ENCODE results near the gene ENPEP. TPM values are rescaled to one million over a fixed set of nuclear protein-coding genes. Genes with fewer than 3 reads are reported as not detected.

ENPEP gene
- total and polyA plus RNA-seq, 5 donors from 2014 or later, result 0.25 to 0.31 TPM; not detected in 3

DNA sequence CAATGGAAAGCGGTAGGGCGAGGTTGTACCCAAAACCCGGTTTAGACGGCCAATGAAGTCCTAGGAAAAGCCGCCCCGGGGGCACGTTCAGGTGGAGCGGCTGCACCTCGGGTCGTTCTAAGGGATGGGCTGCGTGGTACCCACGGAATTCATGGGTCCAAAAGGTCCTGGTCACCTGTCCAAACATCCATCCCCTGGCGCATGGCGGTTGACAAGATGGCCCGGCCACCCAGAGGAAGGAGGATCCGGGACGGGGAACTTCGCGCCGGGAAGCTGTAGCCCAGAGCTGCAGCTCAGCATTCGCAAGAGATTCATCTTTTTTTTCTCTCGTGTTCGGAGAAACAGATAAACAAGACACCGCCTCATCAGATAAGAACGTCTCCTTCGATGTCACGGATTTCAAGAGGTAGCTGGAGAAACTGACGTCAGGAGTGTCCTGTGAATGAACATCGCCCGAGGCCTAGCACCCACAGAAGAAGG is 136.1 kb downstream of the ENPEP start:
- Mint-ChIP-seq H3K9me3 (peaks cover 0 to 7% (median 0%) of the 10 kb centered on the region in 7 donors), H3K27me3 (peaks cover 85% of the 10 kb centered on the region), H3K27ac (no peak overlapping the region), H3K36me3 (no peaks in the 10 kb centered on the region), H3K4me1 (peaks cover 0 to 16% (median 0%) of the 10 kb centered on the region in 4 donors), H3K4me3 (no peak overlapping the region)
- no peaks in the 10 kb centered on the region for H3K36me3 ChIP-seq (ENCODE audit: control insufficient read depth, insufficient read depth, low read length)
- H3K9me3 ChIP-seq (ENCODE audit: control insufficient read depth in 2 of 2, low read length in 2 of 2), result no peaks in the 10 kb centered on the region
- DNase-seq (no peak), ATAC-seq (ENCODE audit: low read depth in 2 of 2) (no peak)
- peaks cover 47% of the 10 kb centered on the region for H3K27me3 ChIP-seq (ENCODE audit: control insufficient read depth, insufficient read depth, low read length)
- H3K27ac ChIP-seq (ENCODE audit: insufficient read depth, low read length, poor library complexity, severe bottlenecking), result no peak overlapping the region
- no peaks in the 10 kb centered on the region for H3K4me1 ChIP-seq (ENCODE audit: control insufficient read depth, insufficient read depth, low read length, poor library complexity, severe bottlenecking)
- H3K4me3 ChIP-seq (ENCODE audit: low read depth, low read length), result no peak overlapping the region

DNA sequence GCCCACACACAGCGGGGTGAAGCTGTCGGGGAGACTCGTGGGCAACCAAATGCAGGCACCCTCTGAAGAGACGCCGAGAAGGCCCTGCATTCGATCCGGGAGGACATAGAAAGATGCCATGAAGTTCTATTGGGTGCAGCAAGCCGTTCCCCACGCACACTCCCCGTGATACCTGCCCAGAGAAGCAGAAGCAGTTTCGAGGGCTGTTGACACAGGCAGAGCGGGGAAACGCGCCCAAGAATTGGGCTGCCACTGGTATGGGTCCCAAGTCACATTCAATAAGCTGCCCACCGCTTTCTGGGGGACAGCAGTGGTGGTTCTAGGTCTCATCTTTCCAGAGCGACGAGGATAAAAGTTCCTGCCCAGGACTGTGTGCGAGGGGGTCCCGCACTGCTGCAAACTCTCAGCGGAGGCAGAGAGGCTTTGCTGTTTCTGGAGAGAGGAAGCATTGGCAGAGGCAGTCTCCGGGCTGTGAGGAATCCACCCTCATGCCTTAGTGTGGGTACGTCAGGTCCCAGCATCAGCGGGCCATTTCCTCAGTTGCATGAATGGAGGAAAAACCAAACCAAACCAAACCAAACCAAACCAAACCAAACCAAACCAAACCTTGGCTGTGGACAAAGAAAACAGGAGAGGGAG is 136.8 kb downstream of the ENPEP start:
- Mint-ChIP-seq H3K27ac (peak overlapping the region in 1 of 3 donors; percentile 14), H3K27me3 (peaks cover 92% of the 10 kb centered on the region)

DNA sequence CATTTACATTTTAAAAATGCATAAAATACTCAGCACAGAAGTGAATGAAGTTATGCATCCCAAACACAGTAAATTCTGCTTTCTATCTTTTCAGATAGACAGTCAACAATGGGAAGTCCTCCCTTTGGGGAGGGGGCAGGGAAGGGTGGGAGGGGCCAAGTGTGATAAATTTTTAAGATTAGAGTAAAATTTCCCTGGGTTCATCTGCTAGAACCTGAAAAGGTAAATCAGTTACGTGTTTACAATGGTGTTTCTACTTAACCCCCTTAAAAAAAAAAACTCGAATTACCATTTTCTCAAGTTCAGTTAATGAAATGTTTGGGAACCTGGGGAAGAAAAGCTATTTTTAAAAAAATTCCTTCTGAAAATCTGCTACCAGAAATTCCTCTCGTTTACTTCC is 137.8 kb downstream of the ENPEP start:
- H3K4me3 ChIP-seq (ENCODE audit: low read depth, low read length), result no peak overlapping the region
- ATAC-seq (ENCODE audit: low read depth in 2 of 2) (no peak), DNase-seq (no peak)
- Mint-ChIP-seq H3K27ac (no peak overlapping the region), H3K36me3 (no peaks in the 10 kb centered on the region), H3K27me3 (peaks cover 92% of the 10 kb centered on the region), H3K9me3 (peaks cover 0 to 6% (median 0%) of the 10 kb centered on the region in 7 donors), H3K4me3 (no peak overlapping the region), H3K4me1 (peaks cover 0 to 29% (median 4%) of the 10 kb centered on the region in 4 donors)
- peaks cover 53% of the 10 kb centered on the region for H3K27me3 ChIP-seq (ENCODE audit: control insufficient read depth, insufficient read depth, low read length)
- no peak overlapping the region for H3K27ac ChIP-seq (ENCODE audit: insufficient read depth, low read length, poor library complexity, severe bottlenecking)
- no peaks in the 10 kb centered on the region for H3K4me1 ChIP-seq (ENCODE audit: control insufficient read depth, insufficient read depth, low read length, poor library complexity, severe bottlenecking)
- no peaks in the 10 kb centered on the region for H3K36me3 ChIP-seq (ENCODE audit: control insufficient read depth, insufficient read depth, low read length)
- no peaks in the 10 kb centered on the region for H3K9me3 ChIP-seq (ENCODE audit: control insufficient read depth in 2 of 2, low read length in 2 of 2)

More for the DNA sequence above, 136.8 kb downstream of the ENPEP start:
- no peaks in the 10 kb centered on the region for H3K9me3 ChIP-seq (ENCODE audit: control insufficient read depth in 2 of 2, low read length in 2 of 2)
- no peaks in the 10 kb centered on the region for H3K36me3 Mint-ChIP-seq
- no peaks in the 10 kb centered on the region for H3K36me3 ChIP-seq (ENCODE audit: control insufficient read depth, insufficient read depth, low read length)
- H3K4me1 Mint-ChIP-seq, result peaks cover 0 to 19% (median under 1%) of the 10 kb centered on the region in 4 donors
- no peak overlapping the region for H3K4me3 ChIP-seq (ENCODE audit: low read depth, low read length)
- H3K4me3 Mint-ChIP-seq, result no peak overlapping the region
- peaks cover 0 to 7% (median 0%) of the 10 kb centered on the region in 7 donors for H3K9me3 Mint-ChIP-seq
- H3K27me3 ChIP-seq (ENCODE audit: control insufficient read depth, insufficient read depth, low read length), result peaks cover 52% of the 10 kb centered on the region
- no peak overlapping the region for H3K27ac ChIP-seq (ENCODE audit: insufficient read depth, low read length, poor library complexity, severe bottlenecking)
- H3K4me1 ChIP-seq (ENCODE audit: control insufficient read depth, insufficient read depth, low read length, poor library complexity, severe bottlenecking), result no peaks in the 10 kb centered on the region
- ATAC-seq (ENCODE audit: low read depth in 2 of 2) (no peak), DNase-seq (no peak)

DNA sequence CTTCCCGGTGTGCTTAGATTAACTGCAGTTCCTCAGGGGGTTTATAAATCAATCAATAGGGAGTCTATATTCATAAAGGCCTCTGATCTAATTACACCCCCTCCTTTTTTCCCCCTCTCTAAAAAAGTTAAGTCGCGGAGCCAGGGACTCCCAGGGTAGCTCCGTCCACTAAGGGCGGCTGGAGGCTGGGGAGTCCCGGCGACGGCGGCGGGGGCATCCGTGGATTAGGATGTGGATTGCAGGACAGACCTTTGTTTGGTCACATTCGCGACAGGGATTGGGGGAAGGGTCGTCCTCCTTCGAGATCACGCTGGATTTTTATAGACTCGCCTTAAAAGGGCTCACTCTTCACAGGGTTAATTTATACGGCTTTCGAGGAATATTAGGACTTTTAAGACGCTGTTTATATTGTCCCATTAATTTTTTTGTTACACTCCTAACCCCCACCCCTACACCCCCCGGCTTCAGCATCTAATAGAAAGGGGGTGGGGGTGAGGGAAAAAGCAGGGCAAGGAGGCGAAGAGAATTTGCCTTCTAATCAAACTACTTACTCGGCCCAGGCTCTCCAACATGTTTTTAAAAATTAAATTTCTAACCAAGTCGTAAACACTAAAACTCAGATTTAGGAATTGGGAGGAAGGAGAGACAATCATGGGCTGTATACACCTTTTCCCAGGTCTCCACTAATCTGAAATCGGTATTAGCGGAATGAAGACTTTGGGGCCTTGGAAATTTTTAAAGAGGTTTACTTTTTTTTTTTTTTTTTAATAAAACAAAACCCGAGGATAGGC is 138.4 kb downstream of the ENPEP start:
- H3K9me3 Mint-ChIP-seq, result peaks cover 0 to 4% (median 0%) of the 10 kb centered on the region in 7 donors
- no peak for ATAC-seq (ENCODE audit: low read depth in 2 of 2)
- DNase-seq, result no peak
- Histone ChIP-seq H3K36me3 (ENCODE audit: control insufficient read depth, insufficient read depth, low read length) (no peaks in the 10 kb centered on the region), H3K9me3 (ENCODE audit: control insufficient read depth in 2 of 2, low read length in 2 of 2) (no peaks in the 10 kb centered on the region), H3K4me1 (ENCODE audit: control insufficient read depth, insufficient read depth, low read length, poor library complexity, severe bottlenecking) (no peaks in the 10 kb centered on the region), H3K4me3 (ENCODE audit: low read depth, low read length) (no peak overlapping the region), H3K27me3 (ENCODE audit: control insufficient read depth, insufficient read depth, low read length) (peaks cover 48% of the 10 kb centered on the region), H3K27ac (ENCODE audit: insufficient read depth, low read length, poor library complexity, severe bottlenecking) (no peak overlapping the region)
- H3K4me3 Mint-ChIP-seq, result peak overlapping the region in 1 of 4 donors; percentile 51
- no peaks in the 10 kb centered on the region for H3K36me3 Mint-ChIP-seq
- H3K27me3 Mint-ChIP-seq, result peaks cover 95% of the 10 kb centered on the region
- no peak overlapping the region for H3K27ac Mint-ChIP-seq
- peaks cover 0 to 32% (median 6%) of the 10 kb centered on the region in 4 donors for H3K4me1 Mint-ChIP-seq

Other genes starting within 250 kb of the ENPEP start
- not detected for gene PITX2, start 146.9 kb downstream of the ENPEP start, total RNA-seq
- not detected for gene PITX2, start 146.9 kb downstream of the ENPEP start, polyA plus RNA-seq